ENCODE data around the gene DSTN.

Gene DSTN

GRCh38 chr20:17584689-17585088 lies 14.8 kb downstream of the DSTN start:
- no peak for DNase-seq

GRCh38 chr20:17586250-17586649 lies 16.4 kb downstream of the DSTN start:
- no peak for DNase-seq

- DNase-seq = no peak
These were observed 17.3 kb downstream of the DSTN start for GRCh38 chr20:17587148-17587547.

- DNase-seq = no peak
These were observed 17.9 kb downstream of the DSTN start for GRCh38 chr20:17587824-17588223.

GRCh38 chr20:17589161-17589834 lies 19.4 kb downstream of the DSTN start:
- DNase-seq = no peak

- DNase-seq = no peak
These were observed 20.4 kb downstream of the DSTN start for GRCh38 chr20:17590245-17590644.

GRCh38 chr20:17593902-17594301 lies 24.0 kb downstream of the DSTN start:
- no peak for DNase-seq

GRCh38 chr20:17594443-17594842 lies 24.6 kb downstream of the DSTN start:
- DNase-seq = no peak

- no peak for DNase-seq
These were observed 26.0 kb downstream of the DSTN start for GRCh38 chr20:17595856-17596255.

GRCh38 chr20:17598013-17598550 lies 28.2 kb downstream of the DSTN start:
- DNase-seq = no peak

GRCh38 chr20:17601957-17602356 lies 32.1 kb downstream of the DSTN start:
- DNase-seq = no peak

GRCh38 chr20:17602493-17602892 lies 32.6 kb downstream of the DSTN start:
- no peak for DNase-seq

GRCh38 chr20:17605131-17605660 lies 35.3 kb downstream of the DSTN start:
- no peak for DNase-seq

GRCh38 chr20:17606001-17606400 lies 36.1 kb downstream of the DSTN start:
- DNase-seq = no peak

- no peak for DNase-seq
These were observed 39.0 kb downstream of the DSTN start for GRCh38 chr20:17608701-17609497.

- DNase-seq = no peak
These were observed 40.0 kb downstream of the DSTN start for GRCh38 chr20:17609811-17610377.

GRCh38 chr20:17610566-17611289 lies 40.9 kb downstream of the DSTN start:
- DNase-seq = no peak

- no peak for DNase-seq
These were observed 41.3 kb downstream of the DSTN start for GRCh38 chr20:17611290-17611539.

- DNase-seq = no peak
These were observed 41.8 kb downstream of the DSTN start for GRCh38 chr20:17611540-17612286.

- DNase-seq = no peak
These were observed 42.6 kb downstream of the DSTN start for GRCh38 chr20:17612287-17612991.

GRCh38 chr20:17612992-17613327 lies 43.1 kb downstream of the DSTN start:
- DNase-seq = no peak

Measured in NCI-H187 (cell line).